GM18861 (cell line): ENCODE measurements around the gene PRXL2B.
"Not testable (repeated sequence)": the region's sequence is repeated elsewhere in the genome, so short reads cannot be mapped to it uniquely, and the experiment has no call there.

Experiments
- ATAC-seq: cut with Tn5 transposase; IDR thresholded peaks from one replicate; pipeline ENCODE4 v1.9.1; 2021; ENCODE audit not compliant: unreplicated experiment

PRXL2B gene

DNA sequence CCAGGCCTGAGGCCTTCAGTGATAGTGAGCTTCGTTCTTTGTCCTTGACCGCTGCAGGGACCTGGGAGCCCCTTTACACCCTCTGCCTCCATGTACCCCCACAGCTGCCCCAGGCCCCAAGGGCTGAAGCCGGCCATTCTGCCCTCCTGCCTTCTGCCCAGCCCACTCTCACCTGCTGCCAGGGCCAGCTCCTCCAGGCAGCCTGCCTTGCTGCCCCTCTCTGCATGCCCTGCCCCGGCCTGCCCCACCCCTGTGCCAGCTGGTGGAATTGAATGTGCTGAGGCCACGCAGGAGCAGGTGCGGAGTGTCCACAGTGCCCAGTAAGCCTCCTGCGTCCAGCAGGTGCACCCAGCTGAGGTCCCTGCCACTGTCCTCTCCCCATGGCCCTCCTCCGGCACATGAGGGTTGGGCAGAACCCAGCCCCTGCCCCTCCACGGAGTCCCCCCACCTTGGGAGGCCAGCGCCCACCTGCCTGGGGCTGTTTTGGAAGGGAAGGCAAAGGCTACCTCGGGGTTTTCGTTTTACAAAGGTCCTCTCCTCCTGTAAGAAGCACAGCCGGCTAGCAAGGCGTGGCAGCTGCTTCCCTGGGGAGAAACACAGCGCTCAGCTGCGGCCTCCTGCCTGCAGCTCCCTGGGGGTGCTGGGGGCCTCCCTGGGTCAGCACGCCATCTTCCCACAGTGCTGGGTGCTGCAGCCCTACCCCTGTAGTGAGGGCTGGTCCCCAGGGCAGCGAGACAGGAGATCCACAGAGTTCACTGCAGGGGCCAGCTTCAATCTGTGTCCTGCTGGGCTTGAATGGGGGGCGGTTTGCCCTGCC, 25.3 kb downstream of the PRXL2B start:
- no peak for ATAC-seq

DNA sequence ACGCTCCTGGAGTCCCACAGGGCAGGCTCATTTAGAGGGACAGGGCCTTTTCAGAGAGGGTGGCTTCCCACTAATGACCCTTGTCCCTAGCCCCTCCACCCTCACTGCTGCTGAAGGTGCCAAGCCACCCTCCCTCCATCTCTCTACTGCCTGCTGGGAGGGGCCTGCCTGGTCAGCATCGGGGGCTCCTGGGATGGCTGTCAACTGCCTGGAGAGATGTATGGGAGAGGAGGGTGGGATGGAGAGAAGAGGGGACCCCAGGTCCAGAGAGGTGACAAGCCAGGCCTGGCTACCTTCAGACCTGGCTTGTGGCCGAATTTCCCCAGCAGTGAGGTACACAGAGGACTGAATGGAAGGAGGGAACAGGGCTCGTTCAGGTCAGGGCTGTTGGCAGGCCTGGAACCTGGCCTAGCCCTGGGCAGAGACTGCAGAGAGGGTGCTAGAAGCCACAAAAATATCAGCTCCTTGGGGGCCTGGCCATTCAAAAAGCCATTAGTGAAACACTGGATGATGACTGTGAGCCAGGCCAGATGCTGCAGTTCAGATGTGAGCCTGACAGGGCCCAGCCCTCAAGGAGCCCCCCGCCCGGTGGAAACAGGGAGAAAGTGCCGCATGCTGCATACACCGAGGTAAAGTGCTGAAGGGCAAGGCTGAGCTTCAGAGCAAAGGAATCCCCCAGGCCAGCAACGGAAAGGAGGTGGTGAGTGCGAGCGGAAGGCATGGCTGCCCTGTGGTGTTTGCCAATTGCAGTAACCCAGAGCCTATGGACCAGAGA, 26.2 kb downstream of the PRXL2B start:
- ATAC-seq, result no peak

DNA sequence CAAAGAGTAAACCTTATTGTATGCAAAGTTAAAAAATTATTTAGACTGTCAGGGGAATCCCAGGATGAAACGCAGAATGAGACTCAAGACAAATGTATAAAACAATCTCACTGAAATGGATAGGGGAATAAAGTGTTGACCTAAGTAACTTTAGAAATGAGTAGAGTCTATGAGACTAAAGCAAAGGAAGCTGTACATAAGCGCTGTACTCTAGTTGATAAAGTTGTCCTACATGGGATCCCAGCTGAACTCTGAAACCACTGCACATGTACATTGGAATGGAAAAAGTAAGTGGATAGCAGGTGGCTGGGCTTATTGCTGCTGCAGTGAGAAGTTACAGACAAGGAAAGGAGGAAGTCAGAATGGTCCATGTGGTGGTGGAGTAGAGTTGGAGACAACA, 27.6 kb downstream of the PRXL2B start:
- no peak for ATAC-seq

- no peak for ATAC-seq
These were observed 31.4 kb downstream of the PRXL2B start for GRCh38 chr1:2617971-2618470.

GRCh38 chr1:2623571-2624337, 37.2 kb downstream of the PRXL2B start:
- no peak for ATAC-seq

DNA sequence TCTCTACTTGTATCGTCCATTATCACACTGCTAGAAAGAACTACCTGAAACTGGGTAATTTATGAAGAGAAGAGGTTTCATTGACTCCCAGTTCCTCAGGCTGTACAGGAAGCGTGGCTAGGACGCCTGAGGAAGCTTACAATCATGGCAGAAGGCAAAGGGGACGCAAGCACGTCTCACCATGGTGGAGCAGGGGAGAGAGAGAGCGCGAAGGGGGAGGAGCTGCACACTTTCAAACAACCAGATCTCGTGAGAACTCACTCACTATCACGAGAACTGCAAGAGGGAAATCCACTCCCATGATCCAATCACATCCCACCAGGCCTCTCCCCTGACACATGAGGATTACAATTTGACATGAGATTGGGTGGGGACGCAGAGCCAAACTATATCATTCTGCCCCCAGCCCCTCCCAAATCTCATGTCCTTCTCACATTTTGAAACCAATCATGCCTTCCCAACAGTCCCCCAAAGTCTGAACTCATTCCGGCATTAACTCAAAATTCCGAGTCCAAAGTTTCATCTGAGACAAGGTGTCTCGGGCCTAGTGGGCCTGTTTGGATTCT, 38.2 kb downstream of the PRXL2B start:
- ATAC-seq, result no peak

- ATAC-seq, result no peak
These were observed 38.7 kb downstream of the PRXL2B start for GRCh38 chr1:2625311-2625710.

DNA sequence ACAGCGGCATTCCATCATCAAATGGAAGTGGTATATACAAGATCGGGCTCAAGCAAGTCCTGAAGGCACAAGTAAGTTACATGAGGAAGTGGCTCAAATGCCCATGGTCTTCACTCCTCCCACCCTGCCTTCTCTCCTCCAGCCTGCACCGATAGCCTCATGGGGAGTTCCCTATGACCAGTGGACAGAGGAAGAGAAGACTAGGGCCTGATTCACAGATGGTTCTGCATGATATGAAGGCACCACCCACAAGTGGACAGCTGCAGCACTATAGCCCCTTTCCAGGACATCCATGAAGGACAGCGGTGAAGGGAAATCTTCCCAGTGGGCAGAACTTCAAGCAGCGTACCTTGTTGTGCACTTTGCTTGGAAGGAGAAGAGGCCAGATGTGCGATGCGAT, 39.2 kb downstream of the PRXL2B start:
- ATAC-seq, result not testable (repeated sequence)

DNA sequence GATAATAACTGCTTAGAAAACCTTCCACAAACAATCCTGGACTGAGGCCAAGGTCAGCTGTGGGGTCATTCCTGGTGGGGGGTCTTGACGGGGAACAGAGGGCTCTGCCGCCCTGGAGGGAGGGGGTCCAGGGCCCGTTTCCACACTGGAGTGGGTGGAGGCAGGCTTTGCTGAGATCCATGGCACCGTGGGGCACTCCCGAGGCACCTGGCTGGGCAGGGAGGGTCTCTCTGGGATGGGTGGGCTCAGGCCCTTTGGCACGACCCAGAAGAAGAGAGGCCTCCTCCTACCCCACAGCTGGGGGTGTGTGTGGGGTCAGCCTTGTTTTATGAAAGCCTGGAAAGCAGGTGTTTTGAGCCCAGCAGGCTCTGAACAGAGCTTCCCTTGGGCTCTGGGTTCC, 41.2 kb downstream of the PRXL2B start:
- no peak for ATAC-seq

DNA sequence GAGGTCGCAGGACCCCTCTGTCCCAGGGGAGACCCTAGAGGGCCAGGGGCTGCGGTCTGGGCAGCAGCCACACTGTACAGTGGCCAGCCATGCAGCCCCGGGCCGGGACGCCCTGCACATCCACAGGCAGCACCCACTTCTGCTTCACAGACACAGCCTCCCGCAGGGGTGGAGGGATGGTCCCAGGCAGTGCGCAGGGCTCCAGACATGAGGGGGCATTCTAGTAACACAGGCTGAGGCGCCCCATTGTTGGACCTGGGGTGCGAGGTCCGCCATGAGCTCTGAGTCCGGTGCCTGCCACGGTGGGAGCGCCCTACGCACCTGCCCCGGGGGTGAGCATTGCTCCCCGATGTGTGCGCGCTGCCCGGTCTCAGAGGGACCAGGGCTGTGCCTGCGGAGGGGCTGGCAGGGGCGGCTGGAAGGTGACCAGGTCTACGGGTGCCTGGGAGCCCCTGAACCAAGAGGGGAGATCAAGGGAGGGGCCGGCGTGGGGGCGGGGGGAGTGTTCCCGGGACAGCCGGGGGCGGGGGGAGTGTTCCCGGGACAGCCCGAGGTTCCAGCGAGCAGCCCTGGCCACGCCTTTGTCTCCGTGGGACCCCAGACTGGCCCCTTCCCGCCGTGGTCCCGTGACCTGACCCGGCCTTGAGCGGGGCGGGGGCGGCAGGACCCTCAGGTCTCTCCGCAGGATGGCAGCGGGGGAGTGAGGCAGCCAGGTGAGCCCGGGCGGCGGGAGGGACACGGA, 41.8 kb downstream of the PRXL2B start:
- no peak for ATAC-seq

- no peak for ATAC-seq
These were observed 42.5 kb downstream of the PRXL2B start for GRCh38 chr1:2628933-2629626.

GRCh38 chr1:2629627-2630497, 43.3 kb downstream of the PRXL2B start:
- no peak for ATAC-seq

DNA sequence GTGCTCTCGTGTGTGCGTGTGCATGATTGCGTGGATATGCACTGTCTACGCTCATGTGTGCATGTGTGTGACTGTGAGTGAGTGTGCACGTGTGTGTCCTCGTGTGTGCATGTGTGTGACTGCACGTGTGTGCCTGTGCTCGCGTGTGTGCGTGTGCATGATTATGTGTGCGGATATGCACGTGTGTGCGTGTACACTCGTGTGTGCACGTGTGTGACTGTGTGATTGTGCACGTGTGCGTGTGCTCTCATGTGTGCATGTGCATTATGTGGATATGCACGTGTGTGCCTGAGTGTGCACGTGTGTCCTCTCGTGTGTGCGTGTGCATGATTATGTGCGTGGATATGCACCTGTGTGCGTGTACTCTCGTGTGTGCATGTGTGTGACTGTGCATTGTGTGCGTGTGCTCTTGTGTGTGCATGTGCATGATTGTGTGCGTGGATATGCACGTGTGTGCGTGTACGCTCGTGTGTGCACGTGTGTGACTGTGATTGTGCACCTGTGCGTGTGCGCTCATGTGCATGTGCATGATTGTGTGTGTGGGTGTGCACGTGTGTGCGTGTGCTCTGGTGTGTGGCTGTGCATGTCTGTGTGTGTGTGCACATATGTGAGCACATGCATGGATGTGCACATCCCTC, 44.0 kb downstream of the PRXL2B start:
- ATAC-seq, result no peak

DNA sequence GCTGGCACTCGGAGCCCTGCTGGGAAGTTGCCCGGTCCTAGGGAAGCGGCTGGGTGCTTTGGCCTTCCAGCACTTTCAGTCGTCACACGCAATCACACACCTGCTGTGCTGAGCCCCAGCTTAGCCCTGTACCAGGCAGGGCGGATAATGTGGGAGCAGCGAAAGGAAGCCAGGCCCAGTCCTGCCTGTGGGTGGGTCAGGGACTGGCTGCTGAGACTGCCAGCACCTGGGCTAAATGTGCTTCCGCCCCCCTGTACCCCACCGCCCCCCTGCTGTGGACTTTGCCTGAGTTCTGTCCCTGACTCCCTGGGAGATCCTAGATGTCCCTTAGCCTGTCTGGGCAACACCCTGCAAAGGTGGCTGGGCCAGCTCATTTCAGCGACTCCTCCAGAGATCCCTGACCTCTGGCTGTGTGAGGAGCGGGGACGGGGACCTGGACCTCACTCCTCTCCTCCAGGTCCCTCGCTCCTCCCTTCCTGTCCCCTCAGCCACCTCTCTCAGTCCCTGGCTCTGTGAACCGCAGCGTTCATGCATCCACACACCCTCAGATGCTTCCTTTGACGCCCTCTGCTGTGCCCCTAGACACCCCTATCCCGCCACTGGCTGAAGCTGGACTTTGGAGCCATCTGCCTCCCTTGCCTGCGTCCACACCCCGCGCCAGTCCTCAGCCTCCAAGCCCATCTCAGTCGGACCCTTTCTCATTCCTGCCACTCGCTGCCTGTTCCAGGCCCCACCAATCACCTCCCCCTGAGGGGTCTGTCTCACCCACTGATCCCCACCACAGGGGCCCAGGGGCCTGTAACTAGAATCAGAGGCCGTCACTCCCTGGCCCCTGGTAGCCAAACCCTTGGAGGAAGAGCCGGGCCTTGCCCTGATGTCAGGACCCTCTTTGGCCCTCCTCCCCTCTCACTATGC, 44.8 kb downstream of the PRXL2B start:
- ATAC-seq, result no peak

DNA sequence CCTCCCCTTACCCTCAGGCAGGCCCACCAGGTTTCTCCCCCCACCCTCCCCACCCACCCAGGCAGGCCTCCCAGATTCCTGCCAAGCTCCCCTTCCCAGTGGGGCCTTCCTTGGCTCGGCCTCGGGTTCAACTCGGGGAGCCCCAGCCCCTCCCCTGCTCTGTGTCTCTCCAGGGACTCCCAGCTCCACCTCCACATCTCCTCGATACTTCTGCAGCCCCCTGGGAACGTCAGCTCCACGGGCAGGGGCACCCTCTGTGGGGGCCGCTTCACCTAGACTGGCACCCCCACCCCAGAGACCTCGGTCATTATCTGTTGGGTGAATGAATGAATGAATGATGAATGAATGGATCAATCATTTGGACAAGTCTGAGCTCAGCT, 45.5 kb downstream of the PRXL2B start:
- ATAC-seq, result no peak

- ATAC-seq, result no peak
These were observed 46.2 kb downstream of the PRXL2B start, which contains the start of gene MMEL1 for GRCh38 chr1:2632561-2633361. MMEL1 (minus strand) TSS chr1:2633016; CDS start chr1:2629484, 3,532 bp downstream.
